Measurements from ENCODE around the gene LGALS7.
"Not testable (repeated sequence)": the region's sequence is repeated elsewhere in the genome, so short reads cannot be mapped to it uniquely, and the experiment has no call there.

Gene LGALS7

DNA sequence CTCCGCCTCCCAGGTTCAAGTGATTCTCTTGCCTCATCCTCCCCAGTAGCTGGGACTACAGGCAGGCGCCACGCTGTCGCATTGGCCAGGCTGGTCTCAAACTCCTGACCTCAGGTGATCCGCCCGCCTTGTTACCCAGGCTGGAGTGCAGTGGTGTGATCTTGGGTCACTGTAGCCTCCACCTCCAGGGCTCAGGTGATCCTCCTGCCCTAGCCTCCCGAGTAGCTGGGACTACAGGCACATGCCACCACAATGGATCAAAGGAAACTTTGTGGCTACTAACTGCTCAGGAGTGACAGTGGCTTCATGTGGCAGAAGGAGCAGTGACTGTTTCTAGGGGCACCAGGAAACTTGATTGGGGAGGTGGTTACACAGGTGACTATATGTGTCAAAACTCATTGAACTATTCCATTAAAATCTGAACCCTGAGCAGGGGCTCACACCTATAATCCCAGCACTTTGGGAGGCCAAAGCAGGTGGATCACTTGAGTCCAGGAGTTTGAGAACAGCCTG lies 11.9 kb upstream of the LGALS7 start:
- H3K9me2 ChIP-seq (replicated peaks; ENCODE audit: low read depth, low read length), result no peaks in the 10 kb centered on the region
- no peaks in the 10 kb centered on the region for H3F3A ChIP-seq (ENCODE audit: low read depth)
- H3K4me1 ChIP-seq (ENCODE audit: insufficient read depth, low read length, poor library complexity, severe bottlenecking), result no peaks in the 10 kb centered on the region
- no peak overlapping the region for H2AFZ ChIP-seq (ENCODE audit: low read length)
- no peak overlapping the region for H3K9ac ChIP-seq (ENCODE audit: low read depth, low read length, poor library complexity, severe bottlenecking)
- no peaks in the 10 kb centered on the region for H3K9me3 ChIP-seq (ENCODE audit: insufficient read depth, low read depth, low read length)
- H3K4me2 ChIP-seq (ENCODE audit: low read depth, low read length, poor library complexity, severe bottlenecking), result no peak overlapping the region
- H3K27me3 ChIP-seq (ENCODE audit: insufficient read depth, low read length, poor library complexity, severe bottlenecking), result no peaks in the 10 kb centered on the region
- H3K36me3 ChIP-seq (ENCODE audit: insufficient read depth, low read length), result no peaks in the 10 kb centered on the region
- H3K4me3 ChIP-seq (ENCODE audit: low read length, poor library complexity, severe bottlenecking), result no peak overlapping the region
- no peaks in the 10 kb centered on the region for H4K20me1 ChIP-seq (ENCODE audit: insufficient read depth, low read length, poor library complexity, severe bottlenecking)
- no peaks in the 10 kb centered on the region for H3K79me2 ChIP-seq (ENCODE audit: insufficient read depth, low read length)
- no peak for TF ChIP-seq EZH2phosphoT487 (IDR thresholded peaks at IDR 0.05; ENCODE audit: borderline replicate concordance)
- TF ChIP-seq, protein P1, sequence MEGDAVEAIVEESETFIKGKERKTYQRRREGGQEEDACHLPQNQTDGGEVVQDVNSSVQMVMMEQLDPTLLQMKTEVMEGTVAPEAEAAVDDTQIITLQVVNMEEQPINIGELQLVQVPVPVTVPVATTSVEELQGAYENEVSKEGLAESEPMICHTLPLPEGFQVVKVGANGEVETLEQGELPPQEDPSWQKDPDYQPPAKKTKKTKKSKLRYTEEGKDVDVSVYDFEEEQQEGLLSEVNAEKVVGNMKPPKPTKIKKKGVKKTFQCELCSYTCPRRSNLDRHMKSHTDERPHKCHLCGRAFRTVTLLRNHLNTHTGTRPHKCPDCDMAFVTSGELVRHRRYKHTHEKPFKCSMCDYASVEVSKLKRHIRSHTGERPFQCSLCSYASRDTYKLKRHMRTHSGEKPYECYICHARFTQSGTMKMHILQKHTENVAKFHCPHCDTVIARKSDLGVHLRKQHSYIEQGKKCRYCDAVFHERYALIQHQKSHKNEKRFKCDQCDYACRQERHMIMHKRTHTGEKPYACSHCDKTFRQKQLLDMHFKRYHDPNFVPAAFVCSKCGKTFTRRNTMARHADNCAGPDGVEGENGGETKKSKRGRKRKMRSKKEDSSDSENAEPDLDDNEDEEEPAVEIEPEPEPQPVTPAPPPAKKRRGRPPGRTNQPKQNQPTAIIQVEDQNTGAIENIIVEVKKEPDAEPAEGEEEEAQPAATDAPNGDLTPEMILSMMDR (conservative IDR thresholded peaks at IDR 0.05; ENCODE audit: low read length), result no peak

DNA sequence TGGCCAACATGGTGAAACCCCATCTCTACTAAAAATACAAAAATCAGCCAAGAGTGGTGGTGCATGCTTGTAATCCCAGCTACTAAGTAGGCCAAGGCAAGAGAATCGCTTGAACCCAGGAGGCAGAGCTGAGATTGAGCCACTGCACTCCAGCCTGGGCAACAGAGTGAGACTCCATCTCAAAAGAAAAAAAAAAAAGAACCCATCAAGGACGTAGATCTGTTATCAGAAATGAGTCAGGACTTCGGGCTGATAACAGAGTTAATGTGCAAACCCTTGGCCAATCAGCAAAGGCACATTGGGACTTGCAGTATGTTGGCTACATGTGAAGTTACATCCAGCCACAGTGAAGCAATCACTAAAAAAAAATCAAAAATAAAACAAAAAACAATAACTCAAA lies 10.9 kb upstream of the LGALS7 start:
- H3K4me1 ChIP-seq (ENCODE audit: insufficient read depth, low read length, poor library complexity, severe bottlenecking), result no peaks in the 10 kb centered on the region
- H3K79me2 ChIP-seq (ENCODE audit: insufficient read depth, low read length), result no peaks in the 10 kb centered on the region
- H3K9me2 ChIP-seq (replicated peaks; ENCODE audit: low read depth, low read length), result no peaks in the 10 kb centered on the region
- H3K36me3 ChIP-seq (ENCODE audit: insufficient read depth, low read length), result no peaks in the 10 kb centered on the region
- H4K20me1 ChIP-seq (ENCODE audit: insufficient read depth, low read length, poor library complexity, severe bottlenecking), result no peaks in the 10 kb centered on the region
- H3K27me3 ChIP-seq (ENCODE audit: insufficient read depth, low read length, poor library complexity, severe bottlenecking), result no peaks in the 10 kb centered on the region
- no peak overlapping the region for H3K9ac ChIP-seq (ENCODE audit: low read depth, low read length, poor library complexity, severe bottlenecking)
- no peaks in the 10 kb centered on the region for H3F3A ChIP-seq (ENCODE audit: low read depth)
- H3K4me3 ChIP-seq (ENCODE audit: low read length, poor library complexity, severe bottlenecking), result no peak overlapping the region
- TF ChIP-seq, protein P1 (conservative IDR thresholded peaks at IDR 0.05; ENCODE audit: low read length), result no peak
- no peak for TF ChIP-seq EZH2phosphoT487 (IDR thresholded peaks at IDR 0.05; ENCODE audit: borderline replicate concordance)
- no peaks in the 10 kb centered on the region for H3K9me3 ChIP-seq (ENCODE audit: insufficient read depth, low read depth, low read length)
- no peak overlapping the region for H3K4me2 ChIP-seq (ENCODE audit: low read depth, low read length, poor library complexity, severe bottlenecking)
- no peak overlapping the region for H2AFZ ChIP-seq (ENCODE audit: low read length)

DNA sequence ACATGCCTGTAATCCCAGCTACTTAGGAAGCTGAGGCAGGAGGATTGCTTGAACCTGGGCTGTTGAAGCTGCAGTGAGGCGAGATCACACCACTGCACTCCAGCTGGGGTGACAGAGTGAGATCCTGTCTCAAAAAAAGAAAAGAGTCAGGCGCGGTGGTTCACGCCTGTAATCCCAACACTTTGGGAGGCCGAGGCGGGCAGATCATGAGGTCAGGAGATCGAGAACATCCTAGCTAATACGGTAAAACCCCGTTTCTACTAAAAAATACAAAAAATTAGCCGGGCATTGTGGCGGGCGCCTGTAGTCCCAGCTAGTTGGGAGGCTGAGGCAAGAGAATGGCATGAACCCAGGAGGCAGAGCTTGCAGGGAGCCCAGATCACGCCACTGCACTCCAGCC lies 8.9 kb upstream of the LGALS7 start:
- not testable (repeated sequence) for H3K4me2 ChIP-seq (ENCODE audit: low read depth, low read length, poor library complexity, severe bottlenecking); H3K9me3 ChIP-seq (ENCODE audit: insufficient read depth, low read depth, low read length); H3K9ac ChIP-seq (ENCODE audit: low read depth, low read length, poor library complexity, severe bottlenecking)

DNA sequence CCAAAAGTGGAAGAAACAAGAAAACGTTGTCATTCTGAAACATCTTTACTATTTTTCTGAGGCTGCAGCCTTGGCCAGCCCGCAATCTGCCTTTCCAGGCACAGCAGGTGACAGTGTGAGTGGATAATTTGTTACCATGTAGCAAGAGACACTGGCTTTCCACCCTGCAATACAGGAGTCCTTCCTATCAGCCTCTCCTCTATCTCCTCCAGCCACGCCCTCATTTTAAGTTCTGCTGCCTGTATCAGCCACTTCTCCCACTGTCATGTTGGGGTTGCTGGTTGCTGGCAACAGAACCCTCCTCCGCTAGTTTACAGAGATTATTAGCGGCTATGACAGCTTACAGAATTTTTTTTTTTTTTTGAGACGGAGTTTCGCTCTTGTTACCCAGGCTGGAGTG lies 7.7 kb upstream of the LGALS7 start:
- H3K9me3 ChIP-seq (ENCODE audit: insufficient read depth, low read depth, low read length), result no peaks in the 10 kb centered on the region
- H3K27me3 ChIP-seq (ENCODE audit: insufficient read depth, low read length, poor library complexity, severe bottlenecking), result no peaks in the 10 kb centered on the region

More for the DNA sequence above, 8.9 kb upstream of the LGALS7 start:
- H3F3A ChIP-seq (ENCODE audit: low read depth); H3K4me1 ChIP-seq (ENCODE audit: insufficient read depth, low read length, poor library complexity, severe bottlenecking); H3K27me3 ChIP-seq (ENCODE audit: insufficient read depth, low read length, poor library complexity, severe bottlenecking); H3K9me2 ChIP-seq (replicated peaks; ENCODE audit: low read depth, low read length); H3K4me3 ChIP-seq (ENCODE audit: low read length, poor library complexity, severe bottlenecking); H4K20me1 ChIP-seq (ENCODE audit: insufficient read depth, low read length, poor library complexity, severe bottlenecking); H3K36me3 ChIP-seq (ENCODE audit: insufficient read depth, low read length); H3K79me2 ChIP-seq (ENCODE audit: insufficient read depth, low read length); H2AFZ ChIP-seq (ENCODE audit: low read length): not testable (repeated sequence)

More for the DNA sequence above, 7.7 kb upstream of the LGALS7 start:
- Histone ChIP-seq H3K4me1 (ENCODE audit: insufficient read depth, low read length, poor library complexity, severe bottlenecking) (no peaks in the 10 kb centered on the region), H3K4me2 (ENCODE audit: low read depth, low read length, poor library complexity, severe bottlenecking) (no peak overlapping the region), H3K9ac (ENCODE audit: low read depth, low read length, poor library complexity, severe bottlenecking) (no peak overlapping the region), H3K79me2 (ENCODE audit: insufficient read depth, low read length) (no peaks in the 10 kb centered on the region), H2AFZ (ENCODE audit: low read length) (no peak overlapping the region), H3K9me2 (replicated peaks; ENCODE audit: low read depth, low read length) (no peaks in the 10 kb centered on the region), H3F3A (ENCODE audit: low read depth) (no peaks in the 10 kb centered on the region), H3K36me3 (ENCODE audit: insufficient read depth, low read length) (no peaks in the 10 kb centered on the region), H4K20me1 (ENCODE audit: insufficient read depth, low read length, poor library complexity, severe bottlenecking) (no peaks in the 10 kb centered on the region), H3K4me3 (ENCODE audit: low read length, poor library complexity, severe bottlenecking) (no peak overlapping the region)
- no peak for TF ChIP-seq EZH2phosphoT487 (IDR thresholded peaks at IDR 0.05; ENCODE audit: borderline replicate concordance)
- TF ChIP-seq, protein P1 (conservative IDR thresholded peaks at IDR 0.05; ENCODE audit: low read length), result no peak

Data from Loucy (cell line).